Measurements from ENCODE around the gene ROBO1. TPM values are rescaled to one million over a fixed set of nuclear protein-coding genes. Genes with fewer than 3 reads are reported as not detected.
"Not testable (repeated sequence)": the region's sequence is repeated elsewhere in the genome, so short reads cannot be mapped to it uniquely, and the experiment has no call there.

ROBO1 gene
- total RNA-seq, 2 experiments from 2014 or later, result 8.6 to 9.0 TPM

DNA sequence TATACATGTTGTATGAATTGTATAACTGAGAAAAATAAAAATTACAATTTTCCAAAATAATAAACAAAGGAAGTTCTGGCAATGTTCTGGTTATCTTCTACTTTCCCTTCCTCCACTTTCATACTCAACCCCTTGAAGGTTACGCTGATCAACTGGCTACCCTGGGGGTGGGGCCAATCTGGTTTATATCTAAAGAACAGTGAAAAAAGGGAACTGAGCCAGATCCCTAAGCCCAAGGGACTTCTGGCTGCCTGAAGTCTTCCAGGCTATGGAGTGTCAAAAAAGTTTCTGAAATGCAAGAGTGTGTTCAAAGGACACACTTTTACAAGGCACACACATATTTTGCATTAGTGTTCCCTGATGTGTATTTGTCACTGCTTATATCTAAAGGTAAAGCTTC lies 591.9 kb downstream of the ROBO1 start:
- POLR2A ChIA-PET, result no interaction called here
- CTCF ChIA-PET, result no interaction called here
- H3K27ac Mint-ChIP-seq, result no peak overlapping the region
- no peaks in the 10 kb centered on the region for H3K4me1 Mint-ChIP-seq (ENCODE audit: low read depth)
- H3K4me3 Mint-ChIP-seq, result no peak overlapping the region
- DNase-seq (no peak), ATAC-seq (no peak)
- H3K27me3 Mint-ChIP-seq, result no peaks in the 10 kb centered on the region
- H3K36me3 Mint-ChIP-seq (ENCODE audit: low read depth), result no peaks in the 10 kb centered on the region
- intact Hi-C loops (cut with micrococcal nuclease), result no loop called here
- TF ChIP-seq, protein P1, sequence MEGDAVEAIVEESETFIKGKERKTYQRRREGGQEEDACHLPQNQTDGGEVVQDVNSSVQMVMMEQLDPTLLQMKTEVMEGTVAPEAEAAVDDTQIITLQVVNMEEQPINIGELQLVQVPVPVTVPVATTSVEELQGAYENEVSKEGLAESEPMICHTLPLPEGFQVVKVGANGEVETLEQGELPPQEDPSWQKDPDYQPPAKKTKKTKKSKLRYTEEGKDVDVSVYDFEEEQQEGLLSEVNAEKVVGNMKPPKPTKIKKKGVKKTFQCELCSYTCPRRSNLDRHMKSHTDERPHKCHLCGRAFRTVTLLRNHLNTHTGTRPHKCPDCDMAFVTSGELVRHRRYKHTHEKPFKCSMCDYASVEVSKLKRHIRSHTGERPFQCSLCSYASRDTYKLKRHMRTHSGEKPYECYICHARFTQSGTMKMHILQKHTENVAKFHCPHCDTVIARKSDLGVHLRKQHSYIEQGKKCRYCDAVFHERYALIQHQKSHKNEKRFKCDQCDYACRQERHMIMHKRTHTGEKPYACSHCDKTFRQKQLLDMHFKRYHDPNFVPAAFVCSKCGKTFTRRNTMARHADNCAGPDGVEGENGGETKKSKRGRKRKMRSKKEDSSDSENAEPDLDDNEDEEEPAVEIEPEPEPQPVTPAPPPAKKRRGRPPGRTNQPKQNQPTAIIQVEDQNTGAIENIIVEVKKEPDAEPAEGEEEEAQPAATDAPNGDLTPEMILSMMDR (IDR thresholded peaks at IDR 0.05), result no peak
- no peaks in the 10 kb centered on the region for H3K9me3 Mint-ChIP-seq

DNA sequence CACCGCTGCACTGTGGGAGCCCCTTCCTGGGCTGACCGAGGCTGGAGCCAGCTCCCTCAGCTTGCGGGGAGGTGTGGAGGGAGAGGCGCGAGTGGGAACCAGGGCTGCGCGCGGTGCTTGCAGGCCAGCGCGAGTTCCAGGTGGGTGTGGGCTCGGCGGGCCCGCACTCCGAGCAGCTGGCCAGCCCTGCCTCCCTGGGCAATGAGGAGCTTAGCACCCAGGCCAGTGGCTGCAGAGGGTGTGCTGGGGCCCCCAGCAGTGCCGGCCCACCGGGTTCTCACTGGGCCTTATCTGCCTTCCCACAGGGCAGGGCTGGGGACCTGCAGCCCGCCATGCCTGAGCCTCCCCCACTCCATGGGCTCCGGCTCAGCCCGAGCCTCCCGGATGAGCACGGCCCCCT lies 594.5 kb downstream of the ROBO1 start:
- POLR2A ChIA-PET; H3K4me3 Mint-ChIP-seq; ATAC-seq; H3K27ac Mint-ChIP-seq; H3K36me3 Mint-ChIP-seq (ENCODE audit: low read depth); H3K27me3 Mint-ChIP-seq; H3K4me1 Mint-ChIP-seq (ENCODE audit: low read depth); intact Hi-C loops (cut with micrococcal nuclease); H3K9me3 Mint-ChIP-seq; CTCF ChIA-PET; DNase-seq: not testable (repeated sequence)

DNA sequence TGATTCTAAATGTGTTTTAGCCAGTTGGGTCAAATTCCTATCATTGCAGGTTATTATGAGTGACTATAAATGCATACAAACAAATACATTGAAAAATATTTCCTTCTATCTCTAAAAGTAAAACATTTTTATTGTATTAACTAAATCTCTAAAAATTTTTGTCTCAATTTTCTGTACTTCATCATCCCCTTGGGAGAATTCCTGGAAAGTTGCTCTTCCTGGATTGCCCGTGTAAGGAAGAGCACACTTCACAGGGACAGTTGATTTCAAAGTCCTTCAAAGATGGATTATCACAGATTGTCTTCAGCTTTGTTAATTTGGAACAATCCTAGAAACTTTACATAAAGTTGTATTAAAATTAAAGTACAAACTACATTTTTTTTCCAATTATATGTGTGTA lies 595.6 kb downstream of the ROBO1 start:
- CTCF ChIA-PET, result no interaction called here
- DNase-seq (no peak), ATAC-seq (no peak)
- no peaks in the 10 kb centered on the region for H3K27me3 Mint-ChIP-seq
- no peak overlapping the region for H3K4me3 Mint-ChIP-seq
- H3K36me3 Mint-ChIP-seq (ENCODE audit: low read depth), result no peaks in the 10 kb centered on the region
- H3K27ac Mint-ChIP-seq, result no peak overlapping the region
- POLR2A ChIA-PET, result interaction anchor here (0.6 kb wide), 1 partner anchor 890 kb away, joined by 4 read pairs; no protein-coding TSS in a partner anchor
- intact Hi-C loops (cut with micrococcal nuclease), result no loop called here
- H3K4me1 Mint-ChIP-seq (ENCODE audit: low read depth), result no peaks in the 10 kb centered on the region
- TF ChIP-seq, protein P1 (IDR thresholded peaks at IDR 0.05), result no peak
- H3K9me3 Mint-ChIP-seq, result no peaks in the 10 kb centered on the region

DNA sequence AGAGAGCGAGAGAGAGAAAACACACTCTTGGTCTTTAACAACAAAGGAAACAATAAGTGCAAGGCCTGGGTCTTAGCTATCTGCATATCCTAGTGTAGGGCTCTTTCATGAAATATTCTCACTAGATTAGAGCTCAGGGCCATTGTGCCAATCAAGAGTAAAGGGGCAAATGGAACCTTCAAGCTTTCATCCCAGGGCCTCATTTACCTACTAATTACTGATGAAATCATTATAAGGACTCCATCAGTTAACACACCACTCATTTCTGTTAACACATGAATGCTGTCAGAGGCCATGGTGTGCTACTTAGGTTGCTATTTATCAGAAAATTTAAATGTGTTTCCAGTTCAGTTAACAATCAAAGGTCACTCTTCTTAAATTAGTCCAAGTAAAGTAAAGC lies 597.8 kb downstream of the ROBO1 start:
- no peak for ATAC-seq
- H3K36me3 Mint-ChIP-seq (ENCODE audit: low read depth), result no peaks in the 10 kb centered on the region
- POLR2A ChIA-PET, result no interaction called here
- intact Hi-C loops (cut with micrococcal nuclease), result no loop called here
- H3K9me3 Mint-ChIP-seq, result peaks cover 2% of the 10 kb centered on the region
- TF ChIP-seq, protein P1 (IDR thresholded peaks at IDR 0.05), result no peak
- no peak overlapping the region for H3K27ac Mint-ChIP-seq
- H3K4me1 Mint-ChIP-seq (ENCODE audit: low read depth), result no peaks in the 10 kb centered on the region
- H3K27me3 Mint-ChIP-seq, result no peaks in the 10 kb centered on the region
- DNase-seq, result no peak
- H3K4me3 Mint-ChIP-seq, result no peak overlapping the region
- CTCF ChIA-PET, result no interaction called here

DNA sequence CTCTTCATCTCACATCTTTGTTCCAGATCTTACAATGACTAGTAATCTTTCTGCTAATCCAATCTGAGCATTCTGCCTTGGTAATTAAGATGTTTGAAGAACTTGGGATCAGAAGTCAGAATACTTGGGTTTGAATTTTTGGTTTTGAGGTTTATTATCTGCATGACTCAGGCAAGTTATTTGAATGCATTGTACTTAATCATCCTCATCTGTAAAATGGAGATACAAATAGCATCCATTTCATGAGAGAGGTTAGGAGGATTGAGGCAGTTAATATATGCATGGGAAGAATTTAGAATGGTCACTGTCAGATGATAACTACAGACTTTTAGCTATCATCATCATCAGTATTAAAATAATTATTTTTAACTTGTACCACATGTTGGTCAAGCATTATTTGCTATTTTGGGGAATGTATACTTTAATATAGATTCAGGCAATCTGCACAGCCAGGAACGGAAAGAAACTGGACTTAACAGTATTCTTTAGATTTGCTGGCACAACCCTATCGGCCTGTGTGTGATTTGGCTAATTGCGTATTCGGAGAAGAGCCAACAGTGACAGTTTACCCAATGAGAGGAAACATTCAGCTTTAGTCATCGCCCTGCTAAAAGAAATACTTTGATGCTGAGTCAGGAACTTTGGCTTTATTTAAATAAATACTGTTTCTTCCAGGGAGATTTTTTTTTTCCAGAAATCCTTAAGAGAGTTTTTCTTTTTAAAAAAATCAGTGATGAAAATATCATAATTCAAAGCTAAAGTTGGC lies 600.0 kb downstream of the ROBO1 start:
- no peak for DNase-seq
- no peak for ATAC-seq
- no peaks in the 10 kb centered on the region for H3K36me3 Mint-ChIP-seq (ENCODE audit: low read depth)
- peaks cover 4% of the 10 kb centered on the region for H3K9me3 Mint-ChIP-seq
- POLR2A ChIA-PET, result no interaction called here
- H3K4me3 Mint-ChIP-seq, result no peak overlapping the region
- TF ChIP-seq, protein P1 (IDR thresholded peaks at IDR 0.05), result no peak
- no peak overlapping the region for H3K27ac Mint-ChIP-seq
- no peaks in the 10 kb centered on the region for H3K4me1 Mint-ChIP-seq (ENCODE audit: low read depth)
- intact Hi-C loops (cut with micrococcal nuclease), result no loop called here
- CTCF ChIA-PET, result no interaction called here
- no peaks in the 10 kb centered on the region for H3K27me3 Mint-ChIP-seq

All from activated CD8-positive, alpha-beta T cell treated with anti-CD3 and anti-CD28 coated beads for 36 hours (primary cell).